Thymus (tissue), 11 donors: ENCODE results near the gene MYO1D. TPM values are rescaled to one million over a fixed set of nuclear protein-coding genes. Genes with fewer than 3 reads are reported as not detected.

Source experiments
- DNase-seq, 9 donors: peaks; one replicate each; pipeline ENCODE4 v3.0.0-alpha.2; 2013; ENCODE audit warnings: low spot score in 9 of 9, low read depth in 6 of 9, missing footprints in 1 of 9
- H3K27ac ChIP-seq, 2 donors: one replicate each; pipeline ENCODE4 v1.5.1; 2013; ENCODE audit warnings: control low read depth in 1 of 2, low read depth in 1 of 2, low read length in 1 of 2, mild to moderate bottlenecking in 1 of 2, moderate library complexity in 1 of 2
- H3K27me3 ChIP-seq, 2 donors: one replicate each; pipeline ENCODE4 v1.5.1; 2013; ENCODE audit warnings: low read length in 1 of 2; ENCODE audit not compliant: control insufficient read depth in 2 of 2, insufficient read depth in 1 of 2
- H3K36me3 ChIP-seq, 2 donors: one replicate each; pipeline ENCODE4 v1.5.1; 2013; ENCODE audit warnings: low read length in 1 of 2, mild to moderate bottlenecking in 1 of 2, moderate library complexity in 1 of 2; ENCODE audit not compliant: control insufficient read depth in 2 of 2, insufficient read depth in 2 of 2
- H3K4me1 ChIP-seq, 2 donors: one replicate each; pipeline ENCODE4 v1.5.1; 2013; ENCODE audit warnings: low read length in 2 of 2; ENCODE audit not compliant: control insufficient read depth in 2 of 2, insufficient read depth in 2 of 2
- H3K4me3 ChIP-seq, 2 donors: one replicate each; pipeline ENCODE4 v1.5.1; 2013; ENCODE audit warnings: low read length in 2 of 2, control low read depth in 1 of 2, mild to moderate bottlenecking in 1 of 2
- H3K9me3 ChIP-seq, 2 donors: one replicate each; pipeline ENCODE4 v1.5.1; 2013; ENCODE audit warnings: low read length in 1 of 2, mild to moderate bottlenecking in 1 of 2; ENCODE audit not compliant: control insufficient read depth in 2 of 2, insufficient read depth in 1 of 2
- WGBS: extraction: QIAGEN DNeasy Blood & Tissue Kit; methylation state at CpG from one replicate; pipeline ENCODE4 v1.1.7; 2013; 5-methylcytosine and 5-hydroxymethylcytosine counted together
- polyA plus RNA-seq: library from polyadenylated mRNA; stranded (reverse); fragments of 200-250 nt; gene quantifications from one replicate; pipeline ENCODE4 v1.2.3, GENCODE V29; 2013
- total RNA-seq: library from RNA; stranded (reverse); fragments of 120-200 nt; gene quantifications from one replicate; pipeline ENCODE4 v1.2.4, GENCODE V29; 2013
- donor health status: healthy.

The MYO1D gene
- total and polyA plus RNA-seq, 2 donors, result 5.7 to 12.4 TPM

DNA sequence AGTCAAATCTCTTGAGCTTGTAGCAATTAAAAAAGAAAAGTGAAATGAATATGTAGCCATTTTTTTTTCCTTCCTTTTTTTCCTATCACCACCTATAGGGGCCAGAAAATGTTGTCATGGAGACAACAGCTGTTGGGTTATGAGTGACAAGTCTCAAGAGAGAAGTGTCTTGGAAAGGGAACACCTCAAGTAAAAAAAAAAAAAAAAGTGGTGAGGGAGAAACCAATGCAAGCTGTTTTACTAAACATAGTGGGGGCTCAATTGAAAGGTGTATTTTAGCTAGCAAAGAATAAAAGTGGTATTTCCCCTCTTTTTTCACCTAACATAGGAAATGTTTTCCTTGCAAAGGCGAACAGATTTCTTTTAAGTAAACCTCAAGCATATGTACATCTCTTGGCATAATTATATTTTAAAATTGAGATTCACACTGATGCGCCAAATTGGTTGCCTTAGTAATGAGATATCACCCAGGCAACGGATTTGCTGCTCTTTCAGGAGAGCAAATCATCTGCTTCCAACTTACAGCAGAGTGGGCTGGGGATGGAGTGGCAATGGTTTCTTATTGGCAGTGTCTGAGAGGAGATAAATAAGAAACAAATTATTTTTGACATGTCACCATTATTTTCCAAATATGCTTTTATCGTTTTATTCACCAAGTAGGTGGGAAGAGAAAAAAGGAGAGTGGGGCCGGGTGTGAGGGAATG is 183.6 kb downstream of the MYO1D start:
- no peaks in the 10 kb centered on the region for H3K27me3 ChIP-seq
- no peaks in the 10 kb centered on the region for H3K4me1 ChIP-seq
- WGBS, result 94% methylated on average over 5 of the region's 5 CpGs
- no peak overlapping the region for H3K27ac ChIP-seq
- no peaks in the 10 kb centered on the region for H3K36me3 ChIP-seq
- H3K9me3 ChIP-seq, result no peaks in the 10 kb centered on the region
- DNase-seq, result no peak
- no peak overlapping the region for H3K4me3 ChIP-seq

DNA sequence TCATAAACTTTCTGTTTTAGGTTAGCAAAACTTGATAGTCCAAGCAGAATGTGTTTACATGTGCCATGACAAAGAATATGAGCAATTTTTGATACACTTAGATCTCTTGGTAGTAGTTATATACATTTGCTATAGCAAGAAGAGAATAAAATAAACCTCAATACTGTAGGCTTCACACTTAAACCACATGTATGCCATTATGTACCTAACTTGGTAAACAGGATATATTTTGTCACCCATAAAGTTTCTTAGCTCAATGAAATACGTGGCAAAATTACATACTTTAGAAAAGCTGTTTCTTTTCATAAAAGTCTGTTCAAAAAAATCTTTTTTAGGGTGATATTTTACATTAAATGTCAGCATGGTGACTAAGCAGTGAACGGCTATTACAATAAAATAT is 184.7 kb downstream of the MYO1D start:
- H3K36me3 ChIP-seq, result no peaks in the 10 kb centered on the region
- 86% methylated on average over 2 of the region's 2 CpGs for WGBS
- H3K4me3 ChIP-seq, result no peak overlapping the region
- no peak overlapping the region for H3K27ac ChIP-seq
- H3K4me1 ChIP-seq, result no peaks in the 10 kb centered on the region
- H3K27me3 ChIP-seq, result no peaks in the 10 kb centered on the region
- DNase-seq, result no peak
- H3K9me3 ChIP-seq, result no peaks in the 10 kb centered on the region

DNA sequence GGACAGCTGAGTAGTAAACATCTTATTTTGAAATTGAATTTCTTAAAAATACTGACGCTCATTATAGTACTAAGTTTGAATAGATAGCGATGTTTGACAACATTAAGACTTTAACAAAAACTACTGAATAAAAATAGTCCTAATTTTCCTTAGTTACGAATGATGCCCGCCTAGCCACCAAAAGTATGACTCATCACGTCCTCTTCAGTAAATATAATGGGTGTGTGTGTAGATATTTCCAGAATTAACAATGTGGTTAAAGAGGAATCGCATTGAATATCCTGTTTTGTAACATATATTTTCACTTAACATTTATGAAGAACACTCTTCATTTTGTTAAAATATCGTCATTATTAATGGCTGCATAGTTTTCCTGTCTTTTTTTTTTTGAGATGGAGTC is 187.6 kb downstream of the MYO1D start:
- Histone ChIP-seq H3K4me1 (no peaks in the 10 kb centered on the region), H3K27ac (no peak overlapping the region), H3K9me3 (no peaks in the 10 kb centered on the region), H3K36me3 (no peaks in the 10 kb centered on the region), H3K27me3 (no peaks in the 10 kb centered on the region), H3K4me3 (no peak overlapping the region)
- WGBS, result 96% methylated on average over 7 of the region's 7 CpGs
- no peak for DNase-seq

DNA sequence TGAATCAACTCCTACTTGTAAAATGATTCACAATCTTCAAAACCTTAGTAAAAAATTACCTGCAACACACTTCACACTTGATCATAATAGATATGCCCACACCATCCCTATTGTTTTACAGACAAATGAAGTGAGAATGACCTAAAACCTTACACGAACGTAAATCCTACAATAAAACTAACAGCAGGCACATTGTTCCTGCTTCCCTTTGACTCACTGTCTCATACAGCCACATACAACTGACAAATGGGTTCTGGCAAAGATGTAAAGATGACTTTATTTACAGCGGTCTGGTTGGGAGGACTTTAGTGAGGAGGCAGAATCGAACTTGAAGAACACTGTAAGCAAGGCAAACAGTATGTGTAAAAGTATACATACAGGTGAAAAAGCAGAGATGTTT is 188.7 kb downstream of the MYO1D start:
- Histone ChIP-seq H3K27me3 (no peaks in the 10 kb centered on the region), H3K36me3 (no peaks in the 10 kb centered on the region), H3K27ac (no peak overlapping the region), H3K4me1 (no peaks in the 10 kb centered on the region), H3K4me3 (no peak overlapping the region), H3K9me3 (no peaks in the 10 kb centered on the region)
- 92% methylated on average over 4 of the region's 4 CpGs for WGBS
- DNase-seq, result no peak

DNA sequence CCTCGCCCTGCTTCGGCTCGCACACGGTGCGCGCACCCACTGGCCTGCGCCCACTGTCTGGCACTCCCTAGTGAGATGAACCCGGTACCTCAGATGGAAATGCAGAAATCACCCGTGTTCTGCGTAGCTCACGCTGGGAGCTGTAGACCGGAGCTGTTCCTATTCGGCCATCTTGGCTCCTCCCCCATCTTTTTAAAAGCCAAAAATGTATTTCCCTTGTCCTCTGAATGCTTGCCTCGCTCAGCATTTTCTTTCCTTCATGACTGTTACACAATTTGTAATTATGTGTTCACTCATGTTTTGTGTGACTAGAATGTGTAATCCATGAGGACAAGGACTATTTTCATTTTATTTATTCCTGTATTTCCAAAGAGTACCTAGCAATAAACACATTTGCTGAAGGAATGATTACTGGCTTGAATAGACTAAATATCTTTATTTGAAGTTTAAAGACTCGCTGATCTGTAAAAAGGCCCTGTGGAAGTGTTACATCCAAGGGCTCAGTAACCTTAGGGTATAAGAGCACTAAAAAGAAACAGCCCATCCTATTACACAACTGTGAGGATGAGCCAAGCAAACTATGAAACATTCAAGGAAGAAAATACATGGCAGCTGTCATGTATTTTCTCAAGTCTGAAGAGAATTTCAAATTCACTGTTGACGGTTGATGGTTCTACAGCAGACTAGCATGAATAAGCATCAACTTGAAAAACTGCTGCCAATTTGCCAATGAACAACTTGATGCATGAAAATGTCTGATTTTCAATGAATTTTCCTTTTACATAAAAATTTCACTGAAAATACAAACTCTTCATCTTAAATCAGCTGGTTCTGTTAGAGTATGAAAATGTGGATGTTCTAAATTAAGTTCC is 192.6 kb downstream of the MYO1D start:
- H3K4me1 ChIP-seq, result no peaks in the 10 kb centered on the region
- no peaks in the 10 kb centered on the region for H3K36me3 ChIP-seq
- DNase-seq, result no peak
- H3K4me3 ChIP-seq, result no peak overlapping the region
- no peak overlapping the region for H3K27ac ChIP-seq
- H3K27me3 ChIP-seq, result no peaks in the 10 kb centered on the region
- WGBS, result 96% methylated on average over 11 of the region's 16 CpGs
- no peaks in the 10 kb centered on the region for H3K9me3 ChIP-seq

DNA sequence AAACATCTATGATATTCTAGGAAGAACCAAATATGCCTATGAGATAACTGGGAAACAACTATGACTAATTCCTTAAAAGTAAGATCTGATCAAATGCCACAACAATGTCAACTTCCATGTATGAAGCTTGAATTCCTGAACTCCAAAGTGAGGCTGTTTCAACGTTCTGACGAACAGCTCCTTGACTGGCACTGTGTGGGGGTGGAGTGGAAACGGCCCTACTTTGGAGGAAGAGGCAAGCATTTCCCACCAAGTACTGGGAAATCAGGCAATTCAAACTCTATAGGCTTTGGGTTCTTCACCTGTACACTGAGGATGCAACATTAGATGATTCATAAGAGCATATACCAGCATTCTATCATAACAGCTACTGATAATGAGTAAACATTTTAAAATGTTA is 203.0 kb downstream of the MYO1D start:
- no peaks in the 10 kb centered on the region for H3K4me1 ChIP-seq
- no peaks in the 10 kb centered on the region for H3K36me3 ChIP-seq
- 92% methylated on average over 3 of the region's 3 CpGs for WGBS
- H3K4me3 ChIP-seq, result no peak overlapping the region
- no peaks in the 10 kb centered on the region for H3K27me3 ChIP-seq
- DNase-seq, result no peak
- H3K27ac ChIP-seq, result no peak overlapping the region
- peaks cover 2 to 4% of the 10 kb centered on the region in 2 donors for H3K9me3 ChIP-seq

DNA sequence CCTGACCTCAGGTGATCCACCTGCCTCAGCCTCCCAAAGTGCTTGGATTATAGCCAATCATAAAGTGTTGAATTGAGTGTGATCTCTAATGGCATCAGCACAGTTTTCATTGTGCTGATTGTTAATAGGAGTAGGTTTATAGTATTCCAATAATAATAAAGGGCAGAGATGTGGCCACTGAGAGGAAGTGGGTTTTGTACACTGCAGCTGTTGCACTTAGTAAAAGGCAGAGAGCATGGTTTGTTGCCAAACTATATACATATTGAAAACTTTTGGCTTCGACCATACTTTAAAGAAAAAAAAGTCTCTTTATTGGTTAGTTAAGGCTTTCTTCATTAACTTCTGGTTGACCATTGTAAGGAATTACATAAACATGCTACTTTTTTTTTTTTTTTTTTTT is 204.2 kb downstream of the MYO1D start:
- WGBS, result 14% methylated on average over 1 of the region's 1 CpG
- Histone ChIP-seq H3K27me3 (no peaks in the 10 kb centered on the region), H3K9me3 (peaks cover 2 to 4% of the 10 kb centered on the region in 2 donors)

DNA sequence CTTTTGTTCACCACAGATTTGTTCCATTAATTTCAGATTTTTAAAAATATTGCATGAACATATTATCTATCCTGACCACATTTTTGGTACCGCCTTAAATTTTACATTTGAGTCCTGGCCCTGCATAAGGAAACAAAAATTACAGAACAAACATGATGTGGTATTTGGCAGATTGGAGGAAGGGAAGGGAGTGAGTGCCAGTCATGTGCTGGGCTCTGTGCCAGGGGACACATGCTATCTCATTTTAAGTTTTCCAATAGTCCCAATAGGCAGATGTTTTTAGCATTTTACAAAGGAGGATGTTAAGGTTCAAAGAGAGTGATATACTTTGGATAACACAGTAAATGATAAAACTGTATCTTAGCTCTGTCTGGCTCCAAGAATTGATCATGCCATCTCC is 205.0 kb downstream of the MYO1D start:
- H3K4me1 ChIP-seq, result no peaks in the 10 kb centered on the region
- H3K36me3 ChIP-seq, result no peaks in the 10 kb centered on the region
- H3K27me3 ChIP-seq, result no peaks in the 10 kb centered on the region
- peaks cover 2 to 4% of the 10 kb centered on the region in 2 donors for H3K9me3 ChIP-seq
- H3K27ac ChIP-seq, result no peak overlapping the region
- 43% methylated on average over 1 of the region's 1 CpG for WGBS
- H3K4me3 ChIP-seq, result no peak overlapping the region
- DNase-seq, result no peak

More for the DNA sequence above, 204.2 kb downstream of the MYO1D start:
- no peak for DNase-seq
- H3K4me3 ChIP-seq, result no peak overlapping the region
- no peak overlapping the region for H3K27ac ChIP-seq
- H3K4me1 ChIP-seq, result no peaks in the 10 kb centered on the region
- no peaks in the 10 kb centered on the region for H3K36me3 ChIP-seq

DNA sequence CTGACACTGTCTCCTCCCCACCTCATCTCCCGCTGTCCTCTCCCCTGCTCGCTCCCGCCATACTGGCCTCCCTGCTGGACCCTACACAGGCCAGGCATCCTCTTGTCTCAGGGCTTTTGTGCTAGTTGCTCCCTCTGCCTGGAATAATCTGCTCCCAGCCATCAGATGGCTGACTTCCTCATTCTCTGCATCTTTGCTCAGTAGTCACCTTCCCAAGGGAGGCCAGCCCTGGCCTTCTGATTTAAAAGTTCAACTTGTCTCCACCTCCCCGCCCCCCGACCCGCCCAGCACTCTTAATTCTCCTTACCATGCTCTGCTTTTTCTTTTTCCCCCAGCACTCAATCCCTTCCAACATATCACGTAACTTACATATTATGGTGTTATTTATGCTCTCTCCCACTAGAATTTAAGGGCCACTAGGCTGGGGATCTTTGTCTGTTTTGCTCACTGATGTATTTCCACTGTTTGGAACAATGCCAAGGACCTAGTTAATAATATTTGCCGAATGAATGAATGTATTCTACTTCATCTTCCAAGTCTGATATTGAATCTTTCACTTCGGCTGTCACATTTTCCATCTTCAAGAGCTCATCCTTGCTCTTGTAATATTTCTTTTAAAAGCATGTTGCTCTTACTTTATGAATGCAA is 211.9 kb downstream of the MYO1D start:
- no peak for DNase-seq
- no peak overlapping the region for H3K27ac ChIP-seq
- no peaks in the 10 kb centered on the region for H3K27me3 ChIP-seq
- H3K4me1 ChIP-seq, result no peaks in the 10 kb centered on the region
- H3K9me3 ChIP-seq, result no peaks in the 10 kb centered on the region
- no peak overlapping the region for H3K4me3 ChIP-seq
- no peaks in the 10 kb centered on the region for H3K36me3 ChIP-seq
- WGBS, result 92% methylated on average over 9 of the region's 9 CpGs
